GM18861 (cell line): ENCODE data around the gene PACSIN1.

Experiments
- ATAC-seq: cut with Tn5 transposase; IDR thresholded peaks from one replicate; pipeline ENCODE4 v1.9.1; 2021; ENCODE audit not compliant: unreplicated experiment

Gene PACSIN1

DNA sequence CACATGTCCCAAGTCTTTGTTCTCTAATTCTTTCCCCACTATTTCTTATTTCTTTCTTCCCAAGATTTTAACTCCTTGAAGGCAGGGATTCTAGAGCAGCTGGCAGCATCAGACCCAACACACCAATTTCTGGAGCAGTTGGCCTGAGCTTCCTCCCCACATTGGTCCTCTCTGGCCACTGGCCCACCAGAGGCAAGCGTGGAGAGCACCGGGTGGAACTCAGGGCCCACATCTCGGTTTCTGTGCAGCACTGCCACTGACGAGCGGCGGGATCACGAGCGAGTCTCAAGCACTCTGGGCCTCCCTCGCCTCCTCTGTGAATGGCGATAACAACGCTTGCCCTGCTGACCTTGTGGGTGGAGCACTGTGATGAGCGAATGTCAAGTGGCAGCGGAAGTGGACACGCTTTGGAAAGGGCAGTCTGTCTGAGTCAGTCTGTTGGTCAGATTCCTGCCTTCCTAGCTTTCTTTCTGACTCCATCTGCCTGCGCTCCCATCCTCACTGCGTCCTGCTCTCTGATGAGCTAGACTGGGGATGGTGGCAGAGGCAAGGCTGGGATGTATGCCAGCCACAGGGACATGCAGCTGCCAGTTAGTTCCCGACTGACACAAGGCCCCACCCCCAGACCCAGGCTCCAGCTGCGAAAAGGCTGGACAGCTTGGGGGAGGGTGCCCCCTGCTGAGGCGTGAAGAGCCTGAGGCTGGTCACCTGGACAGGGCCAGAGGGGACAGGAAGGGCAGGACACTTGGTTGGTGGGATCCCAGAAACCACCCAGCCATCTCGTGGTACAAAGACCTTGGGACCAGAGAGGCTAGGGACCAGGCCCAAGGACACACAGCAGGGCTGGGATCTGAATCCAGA, 94.7 kb downstream of the PACSIN1 start:
- ATAC-seq = no peak

DNA sequence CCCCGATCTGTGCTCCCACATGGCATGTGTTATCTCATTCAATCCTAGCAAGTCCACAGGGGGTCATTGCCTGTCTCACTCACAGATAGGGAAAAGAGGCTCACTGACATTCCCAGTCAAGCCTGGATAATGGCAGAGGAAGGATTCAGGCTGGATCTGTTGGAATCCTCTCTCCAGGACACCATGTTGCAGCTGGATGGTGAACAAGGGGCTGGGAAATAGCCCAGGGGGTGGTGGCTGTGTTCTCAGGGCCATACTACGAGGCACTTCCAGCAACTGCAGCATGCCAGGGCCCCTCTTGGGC, 95.3 kb downstream of the PACSIN1 start:
- no peak for ATAC-seq

DNA sequence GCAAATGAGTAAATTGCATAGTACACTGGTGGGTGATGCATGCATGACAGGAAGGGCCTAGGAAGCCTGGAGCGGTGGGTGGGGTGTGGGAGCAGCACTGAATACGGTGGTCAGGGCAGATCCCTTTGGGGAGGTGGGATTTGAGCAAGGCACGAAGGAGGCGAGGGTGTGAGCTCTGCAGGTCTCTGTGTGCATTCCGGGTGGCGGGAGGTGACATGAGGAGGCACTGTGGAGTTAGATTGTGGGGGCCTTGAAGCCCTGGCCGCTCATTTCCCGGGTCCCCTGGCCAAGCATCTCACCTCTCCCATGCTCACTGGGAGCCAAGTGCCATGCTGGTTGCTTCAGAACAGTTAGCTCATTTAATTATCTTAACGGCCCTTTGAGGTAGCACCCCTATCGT, 96.5 kb downstream of the PACSIN1 start:
- ATAC-seq = no peak

DNA sequence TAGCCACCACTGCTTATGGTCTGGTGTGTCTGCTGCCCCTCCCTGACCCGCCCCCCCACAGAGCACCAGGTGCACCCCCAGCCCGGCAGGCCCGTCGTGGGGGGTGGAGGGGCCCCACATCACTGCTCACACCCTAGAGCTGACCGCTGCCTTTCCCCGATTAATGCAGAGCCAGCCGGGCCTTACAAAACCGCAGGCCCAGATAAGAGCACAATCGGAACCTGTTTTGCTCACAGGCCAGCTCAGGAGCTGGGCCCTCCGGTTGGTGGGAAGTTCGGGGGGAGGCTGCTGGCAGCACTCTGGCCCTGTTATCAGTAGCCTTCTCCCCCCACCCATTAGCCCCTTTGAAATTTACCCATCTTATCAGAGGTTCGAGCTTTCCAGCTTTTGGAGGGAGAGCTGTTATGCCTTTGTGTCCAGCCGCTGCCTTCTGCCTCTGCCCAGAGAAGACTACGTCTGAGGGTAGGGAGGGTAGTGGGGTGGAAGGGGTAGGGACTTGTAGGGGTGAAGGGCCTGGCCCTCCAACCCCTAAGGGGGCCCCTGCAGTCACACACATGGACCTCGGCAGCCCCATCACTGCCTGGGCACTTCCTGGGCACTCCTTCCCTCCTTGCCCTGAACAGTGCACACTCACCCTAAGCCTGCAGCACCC, 97.1 kb downstream of the PACSIN1 start:
- ATAC-seq = no peak

DNA sequence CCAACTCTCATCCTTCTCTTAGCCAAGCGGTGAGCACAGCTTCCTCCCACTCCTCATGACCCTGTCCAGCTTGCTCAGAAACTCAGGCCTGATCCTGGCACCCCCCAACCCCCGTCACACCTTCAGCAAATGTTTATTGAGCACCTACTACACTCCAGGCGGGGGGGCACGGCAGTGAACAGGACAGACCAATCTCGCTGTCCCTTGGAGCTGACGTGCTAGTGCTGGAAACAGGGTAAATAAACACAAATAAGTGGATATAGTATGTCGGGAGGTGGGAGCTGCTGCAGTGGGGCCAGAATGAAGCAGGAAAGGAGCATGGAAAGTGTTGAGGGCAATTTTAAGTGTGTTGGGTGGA, 97.6 kb downstream of the PACSIN1 start:
- no peak for ATAC-seq

DNA sequence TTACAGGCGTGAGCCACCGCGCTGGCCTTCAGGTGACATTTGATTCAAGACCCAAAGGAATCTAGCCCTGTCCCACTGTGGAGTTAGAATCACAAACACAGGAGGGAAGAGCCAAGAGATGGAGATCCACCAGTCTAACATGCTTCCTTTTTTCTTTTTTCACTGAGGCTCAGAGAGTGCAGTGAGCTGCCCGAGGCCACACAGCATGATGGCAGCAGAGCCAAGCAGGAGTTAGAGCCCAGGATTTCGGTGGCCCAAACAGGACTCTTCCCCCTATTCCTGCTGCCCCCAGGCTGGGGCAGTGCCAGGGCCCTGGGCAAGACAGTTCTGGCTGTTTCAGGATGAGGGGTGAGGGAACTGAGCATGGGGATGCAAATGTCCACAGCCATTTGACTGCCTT, 98.3 kb downstream of the PACSIN1 start:
- no peak for ATAC-seq

DNA sequence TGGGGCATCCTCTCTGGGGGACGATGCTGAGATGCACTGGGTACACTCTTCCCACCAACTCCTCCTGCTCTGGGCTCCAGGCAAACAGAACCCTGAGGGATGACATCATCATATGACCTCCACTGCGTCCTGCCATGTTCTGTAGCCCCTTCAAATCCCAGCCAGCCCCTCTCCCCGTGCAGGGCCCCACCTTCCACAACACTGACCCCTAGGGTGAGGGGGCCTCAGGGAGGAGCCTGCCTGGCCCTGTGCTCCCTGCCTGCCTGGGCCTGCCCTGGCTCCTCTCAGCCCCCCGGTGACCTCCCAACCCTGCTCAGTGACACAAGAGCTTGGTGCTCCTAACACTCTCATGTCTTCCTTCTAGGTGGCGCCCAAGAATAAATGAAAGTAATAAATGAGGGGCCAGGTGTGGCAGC, 99.9 kb downstream of the PACSIN1 start:
- no peak for ATAC-seq

DNA sequence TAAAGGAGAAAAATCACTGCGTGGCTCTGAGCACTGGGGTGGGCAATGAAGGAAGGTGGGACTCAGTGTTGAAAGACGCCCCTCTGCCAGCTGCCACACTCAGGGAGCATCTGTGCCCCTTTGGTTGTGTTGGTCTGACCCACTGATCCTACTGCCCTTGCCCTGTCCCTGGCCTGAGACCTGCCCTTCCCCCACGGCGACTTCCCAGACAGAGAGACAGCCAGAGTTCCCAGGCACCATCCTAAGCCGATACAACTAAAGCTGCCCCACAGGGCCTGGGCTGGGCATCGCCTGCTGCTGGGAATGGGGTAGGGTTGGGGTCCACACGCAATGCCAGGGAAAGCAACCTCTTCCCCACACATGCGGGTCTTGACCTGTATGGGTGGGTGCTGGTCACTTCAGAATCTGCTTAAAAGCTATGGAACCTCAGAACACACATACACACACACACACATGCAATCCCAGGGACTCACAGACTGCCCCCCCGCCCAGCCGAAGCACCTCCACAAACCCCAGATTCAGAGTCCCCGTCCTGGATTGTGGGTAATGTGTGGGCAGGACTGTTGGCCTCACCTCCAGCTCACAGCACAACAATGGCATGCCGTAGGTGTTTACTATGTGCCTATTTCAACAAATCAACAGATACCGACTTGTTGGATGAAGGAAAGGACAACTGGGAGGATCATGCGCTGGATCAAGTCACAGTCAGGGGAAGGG, 101.1 kb downstream of the PACSIN1 start:
- no peak for ATAC-seq

DNA sequence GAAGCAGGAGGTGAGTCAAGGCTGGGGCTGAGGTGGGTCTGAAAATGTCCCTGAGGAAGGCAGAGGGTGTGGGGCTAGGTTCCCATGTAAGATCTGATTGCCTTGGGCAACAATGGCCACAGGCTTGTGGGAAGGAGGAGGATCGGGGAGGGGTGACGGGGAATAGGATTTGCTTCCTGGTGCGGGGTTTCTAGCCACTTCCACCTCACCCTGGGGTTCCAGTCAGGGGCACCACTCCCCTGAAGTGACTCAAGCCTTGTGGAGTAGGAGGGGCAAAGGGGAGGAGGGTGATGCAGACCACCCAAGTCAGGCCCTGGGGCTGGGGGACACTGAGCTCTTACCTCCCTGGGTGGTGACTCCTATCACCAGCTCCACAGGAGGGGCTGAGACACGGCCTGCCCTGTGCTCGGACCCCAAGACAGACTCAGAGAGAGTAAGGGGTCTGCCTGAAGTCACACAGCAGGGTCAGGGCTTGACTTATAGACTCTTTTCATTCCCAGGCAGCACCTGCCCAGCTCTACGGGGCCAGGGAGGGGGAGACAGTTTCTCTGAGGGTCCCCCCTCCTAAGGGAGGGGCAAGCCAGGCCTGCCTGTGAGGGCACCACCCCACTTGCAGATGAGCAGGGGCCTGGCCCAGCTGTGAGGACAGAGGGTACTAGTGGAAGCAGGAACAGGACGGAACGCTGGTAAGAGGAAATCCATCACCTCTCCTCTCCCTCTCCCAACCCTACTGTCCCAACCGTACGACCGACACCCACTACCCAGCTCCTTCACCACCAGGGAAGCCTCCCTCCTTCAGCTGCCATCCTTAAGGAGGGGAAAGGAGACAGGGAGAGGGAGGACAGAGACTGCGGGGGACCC, 102.7 kb downstream of the PACSIN1 start:
- ATAC-seq = no peak

DNA sequence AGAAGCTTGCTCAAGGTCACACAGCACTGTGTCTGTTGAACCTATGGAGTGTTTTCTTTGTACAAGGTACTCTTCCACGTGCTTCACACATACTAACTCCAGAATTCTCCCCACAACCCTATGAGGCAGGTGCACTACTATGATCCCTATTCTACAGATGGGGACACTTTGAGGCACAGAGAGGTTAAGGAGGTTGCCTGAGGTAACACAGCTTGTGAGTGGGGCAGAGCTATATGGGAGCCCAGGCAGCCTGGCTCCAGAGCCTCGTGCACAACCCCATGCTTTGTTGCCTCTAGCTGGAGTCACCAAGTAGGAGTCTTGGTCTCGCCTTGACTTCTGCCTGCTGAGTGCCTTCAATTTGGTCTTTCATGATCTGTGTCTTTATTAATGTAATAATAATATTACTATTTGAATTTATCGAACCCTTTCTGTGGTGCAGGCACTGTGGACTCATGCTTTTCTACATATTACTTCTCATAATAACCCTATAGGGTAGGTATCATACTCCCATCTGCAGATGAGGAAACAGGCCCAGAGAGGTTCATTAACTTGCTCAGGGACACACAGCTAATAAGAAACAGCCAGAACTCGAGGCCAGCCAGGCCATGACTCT, 103.6 kb downstream of the PACSIN1 start:
- ATAC-seq = no peak

DNA sequence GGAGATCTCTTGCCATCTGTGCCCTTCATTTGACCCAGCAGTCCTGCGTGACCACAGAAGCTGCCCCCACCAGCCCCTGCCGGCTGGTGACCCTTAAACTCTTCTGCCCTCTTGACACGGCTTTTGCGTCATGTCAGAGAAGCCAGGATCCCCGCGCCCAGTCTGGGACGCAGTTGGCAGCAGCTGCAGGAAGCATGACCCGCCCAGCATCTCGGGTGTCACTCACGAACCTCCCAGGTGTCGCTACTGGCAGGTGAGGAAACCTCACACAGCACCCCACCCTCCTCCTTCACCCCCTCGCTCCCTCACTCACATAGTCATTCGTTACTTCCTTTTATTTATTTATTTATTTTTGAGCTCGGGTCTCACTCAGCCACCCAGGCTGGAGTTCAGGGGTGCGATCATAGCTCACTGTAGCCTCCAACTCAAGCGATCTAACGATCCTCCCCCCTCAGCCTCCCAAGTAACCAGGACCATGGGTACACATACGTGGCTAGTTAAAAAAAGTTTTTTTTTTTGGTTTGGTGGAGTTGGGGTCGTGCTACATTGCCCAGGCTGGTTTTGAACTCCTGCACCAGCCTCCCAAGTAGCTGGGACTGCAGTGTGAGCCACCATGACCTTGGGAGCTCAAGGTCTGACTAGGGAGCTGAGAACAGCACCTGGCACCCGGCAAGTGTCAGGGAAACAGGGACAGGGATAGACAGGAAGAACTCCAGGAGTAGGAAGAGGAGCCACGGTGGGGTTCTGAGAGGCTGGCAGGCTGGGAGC, 104.4 kb downstream of the PACSIN1 start:
- no peak for ATAC-seq

DNA sequence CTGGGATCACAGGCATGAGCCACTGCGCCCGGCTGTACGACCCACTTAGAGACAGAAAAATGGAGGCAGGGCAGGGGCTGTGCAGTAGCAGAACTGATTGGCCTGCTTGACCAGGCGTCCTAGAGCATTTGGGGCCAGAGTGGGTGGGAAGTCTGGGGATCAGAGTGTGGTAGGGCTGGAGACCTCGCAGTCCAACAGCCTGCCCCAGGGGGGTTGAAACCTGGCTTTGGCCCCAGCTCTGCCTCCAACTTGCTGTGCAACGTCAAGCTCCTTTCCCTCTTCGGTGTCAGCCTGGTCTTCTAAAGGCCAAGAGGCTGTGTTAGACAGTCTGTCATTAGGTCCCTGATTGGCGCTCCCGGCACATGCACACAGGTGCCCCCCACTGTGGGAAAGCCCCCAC, 105.5 kb downstream of the PACSIN1 start:
- no peak for ATAC-seq

DNA sequence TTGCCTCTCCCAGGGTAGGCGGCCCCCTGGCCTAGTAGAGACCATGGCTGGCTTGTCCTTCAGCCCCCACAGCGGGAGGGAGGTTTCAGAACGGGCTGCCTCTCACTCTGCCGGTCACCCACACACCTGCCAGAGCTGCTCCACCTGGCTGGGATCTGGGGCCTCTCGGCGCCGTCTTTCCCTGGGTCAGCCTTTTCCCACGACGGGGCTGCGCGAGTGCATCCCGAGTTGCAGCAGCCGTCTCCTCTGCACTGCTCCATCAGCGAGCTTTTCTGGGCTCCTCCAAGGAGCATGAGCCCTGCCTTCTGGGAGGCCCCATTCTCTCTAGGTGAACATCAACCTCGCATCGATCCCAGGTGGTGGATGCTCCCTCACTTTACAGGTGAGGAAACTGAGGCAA, 106.1 kb downstream of the PACSIN1 start:
- no peak for ATAC-seq

DNA sequence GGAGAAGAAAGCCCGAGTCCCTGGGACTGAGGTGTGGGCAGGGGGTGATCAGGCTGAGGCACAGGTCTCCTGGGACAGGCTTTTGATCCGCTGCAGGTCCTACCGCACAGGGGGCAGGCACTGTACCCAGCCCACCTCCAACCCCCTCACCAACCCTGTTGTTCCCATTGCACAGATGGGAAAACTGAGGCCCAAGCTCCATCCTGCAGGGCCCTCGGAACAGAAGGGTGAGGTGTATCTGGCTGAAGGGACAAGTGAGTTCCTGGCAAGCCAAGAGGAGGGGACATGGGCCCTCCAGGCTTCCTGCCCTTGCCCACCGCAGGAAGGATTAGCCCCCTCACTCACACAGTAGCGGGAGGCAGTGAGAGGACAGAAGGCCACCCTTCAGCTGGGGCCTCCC, 106.7 kb downstream of the PACSIN1 start:
- ATAC-seq = no peak

DNA sequence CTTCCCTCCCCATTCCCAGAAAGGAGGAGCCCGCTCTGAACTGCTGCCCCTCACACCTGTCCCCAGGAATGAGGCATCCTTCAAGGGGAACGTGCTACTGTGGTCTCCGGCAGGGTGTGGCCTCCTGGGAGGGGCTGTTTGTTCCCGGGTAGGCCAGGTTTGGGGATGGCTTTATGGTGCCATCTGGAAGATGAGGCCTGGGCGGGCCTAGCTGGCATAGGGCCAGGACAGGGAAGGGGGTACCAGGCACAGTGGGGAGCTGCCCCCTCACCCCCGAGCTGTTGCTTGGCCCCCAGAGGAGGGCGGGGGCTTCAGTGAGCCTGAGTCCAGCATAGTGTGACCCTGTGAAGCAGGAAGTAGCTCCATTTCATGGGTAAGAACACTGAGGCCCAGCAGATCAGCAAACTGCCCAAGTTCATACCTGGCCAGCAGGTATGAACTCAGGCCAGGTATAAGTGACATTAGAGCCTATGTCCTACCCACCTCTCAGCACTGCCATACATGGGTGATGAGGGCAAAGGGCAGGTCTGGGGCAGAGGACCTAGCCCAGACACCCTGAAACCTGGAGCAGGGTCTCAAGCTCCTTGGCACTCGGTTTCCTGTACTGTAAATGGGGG, 107.8 kb downstream of the PACSIN1 start:
- no peak for ATAC-seq

DNA sequence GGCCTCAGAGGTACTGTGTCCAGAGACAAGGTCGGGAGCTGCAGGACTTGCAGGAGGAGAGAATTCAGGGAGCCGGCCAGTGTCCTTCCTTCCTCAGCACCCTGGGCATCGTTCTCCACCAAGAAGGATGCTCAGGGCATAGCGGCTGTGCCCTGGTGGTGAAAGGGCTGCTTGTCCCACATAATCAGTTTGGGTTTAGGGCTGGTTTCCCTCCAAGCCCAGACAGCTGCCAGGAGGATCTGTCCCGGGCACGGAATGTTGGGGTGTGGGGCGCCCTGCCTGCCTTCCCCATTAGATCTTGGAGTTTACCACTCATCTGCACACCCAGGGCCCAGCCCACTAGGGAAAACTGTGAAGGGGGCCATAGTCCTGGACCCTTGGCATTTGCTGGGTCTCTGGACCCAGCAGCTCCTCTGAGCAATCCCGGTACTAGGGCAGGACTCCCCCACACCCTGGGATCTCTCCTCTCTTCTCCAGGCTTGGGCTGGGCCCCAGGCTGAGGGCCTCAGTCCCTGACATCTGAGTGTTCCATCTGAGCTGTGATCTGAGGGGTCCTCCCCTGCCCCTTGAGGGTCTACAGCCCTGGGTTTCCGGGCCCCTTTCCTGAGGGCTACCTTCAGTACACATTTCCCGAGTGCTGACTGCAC, 108.9 kb downstream of the PACSIN1 start:
- no peak for ATAC-seq

DNA sequence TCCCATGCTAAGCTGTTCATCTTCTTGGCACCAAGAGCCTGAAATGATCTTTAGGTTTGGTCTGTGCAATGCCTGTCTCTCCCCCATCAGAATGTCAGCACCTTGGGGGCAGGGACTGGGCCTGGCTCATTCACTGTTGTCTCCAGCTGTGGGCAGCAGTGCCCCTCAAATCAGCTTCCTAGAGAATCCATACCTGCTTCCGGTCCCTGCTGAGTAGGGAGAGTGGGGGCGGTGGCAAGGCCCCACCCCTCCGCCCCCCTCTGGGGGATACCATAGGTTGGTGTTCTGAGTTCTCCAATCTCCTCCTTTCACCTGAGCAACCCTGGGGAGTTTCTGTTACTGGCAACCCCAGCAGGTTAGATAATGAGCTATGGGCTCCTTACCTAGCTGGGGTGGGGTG, 109.5 kb downstream of the PACSIN1 start:
- ATAC-seq = no peak

DNA sequence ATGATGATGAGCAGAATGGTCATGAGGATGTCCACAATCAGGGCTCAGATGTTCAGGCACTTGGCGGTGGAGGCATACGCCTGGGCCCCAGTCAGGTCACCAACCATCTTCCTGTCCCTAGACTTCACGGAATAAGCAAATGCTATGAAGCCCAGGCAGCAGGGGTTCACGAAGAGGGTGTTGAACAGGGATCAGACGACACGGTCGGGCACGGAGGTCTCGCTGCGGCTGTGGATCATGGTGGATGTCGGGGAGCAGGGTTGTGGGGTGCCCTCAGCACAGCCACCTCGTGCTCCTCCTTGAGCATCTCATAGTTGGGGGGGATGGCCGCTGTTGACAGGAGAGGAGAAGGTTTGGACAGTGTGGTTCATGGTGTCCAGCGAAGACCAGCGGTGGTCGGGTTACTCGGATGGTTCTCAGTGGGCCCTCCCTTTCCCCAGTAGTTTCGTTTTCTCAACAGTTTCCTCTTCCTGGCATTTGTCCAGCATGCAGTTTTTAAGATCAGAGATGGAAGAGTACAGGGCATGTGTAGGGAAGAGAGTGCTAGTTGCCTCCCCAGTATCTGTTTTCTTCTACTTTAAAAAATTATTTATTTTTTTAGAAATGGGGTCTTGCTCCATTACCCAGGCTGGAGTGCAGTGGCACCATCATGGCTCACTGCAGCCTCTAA, 110.5 kb downstream of the PACSIN1 start:
- ATAC-seq = no peak
